Putamen (tissue), 1 donor: ENCODE results near the gene PTCD2.

Source experiments
- DNase-seq: peaks from one replicate; pipeline ENCODE4 v3.0.0-alpha.2; 2016; ENCODE audit warnings: low spot score

The PTCD2 gene

GRCh38 chr5:72319976-72320752 is at the start of gene PTCD2, which contains the start of gene MRPS27:
PTCD2 (plus strand) TSS chr5:72320373; CDS start chr5:72320383, 10 bp downstream.
MRPS27 (minus strand) TSS chr5:72320240; CDS start chr5:72320221, 19 bp downstream.
- DNase-seq, result peak; percentile 98

- no peak for DNase-seq
These were observed 48.5 kb upstream of the PTCD2 start for GRCh38 chr5:72271702-72272101.

- DNase-seq, result no peak
These were observed 47.8 kb upstream of the PTCD2 start for GRCh38 chr5:72272398-72272797.

GRCh38 chr5:72273547-72273946 is 46.6 kb upstream of the PTCD2 start:
- DNase-seq, result no peak

- DNase-seq, result no peak
These were observed 43.9 kb upstream of the PTCD2 start for GRCh38 chr5:72276219-72276752.

GRCh38 chr5:72280581-72281069 is 39.5 kb upstream of the PTCD2 start:
- DNase-seq, result peak; percentile 48

GRCh38 chr5:72281430-72281763 is 38.8 kb upstream of the PTCD2 start:
- DNase-seq, result no peak

- no peak for DNase-seq
These were observed 38.2 kb upstream of the PTCD2 start for GRCh38 chr5:72281764-72282499.

- DNase-seq, result no peak
These were observed 37.3 kb upstream of the PTCD2 start for GRCh38 chr5:72282878-72283277.

GRCh38 chr5:72283358-72283757 is 36.8 kb upstream of the PTCD2 start:
- no peak for DNase-seq

GRCh38 chr5:72284559-72285423 is 35.4 kb upstream of the PTCD2 start:
- DNase-seq, result no peak

GRCh38 chr5:72285424-72285821 is 34.8 kb upstream of the PTCD2 start:
- DNase-seq, result no peak

- DNase-seq, result no peak
These were observed 33.4 kb upstream of the PTCD2 start for GRCh38 chr5:72286798-72287197.

- peak; percentile 55 for DNase-seq
These were observed 31.2 kb upstream of the PTCD2 start for GRCh38 chr5:72288924-72289323.

- DNase-seq, result no peak
These were observed 29.6 kb upstream of the PTCD2 start for GRCh38 chr5:72290356-72291133.

GRCh38 chr5:72291601-72292000 is 28.6 kb upstream of the PTCD2 start:
- no peak for DNase-seq

- no peak for DNase-seq
These were observed 27.8 kb upstream of the PTCD2 start for GRCh38 chr5:72292411-72292810.

GRCh38 chr5:72293495-72294055 is 26.6 kb upstream of the PTCD2 start:
- DNase-seq, result no peak

GRCh38 chr5:72294473-72294872 is 25.7 kb upstream of the PTCD2 start:
- DNase-seq, result no peak

GRCh38 chr5:72295539-72295938 is 24.6 kb upstream of the PTCD2 start:
- no peak for DNase-seq

GRCh38 chr5:72296256-72296655 is 23.9 kb upstream of the PTCD2 start:
- DNase-seq, result no peak
